NCI-H2227 (cell line): ENCODE results near the gene ATP13A4.
"Not testable (repeated sequence)": the region's sequence is repeated elsewhere in the genome, so short reads cannot be mapped to it uniquely, and the experiment has no call there.

Experiments used
- DNase-seq: peaks from one replicate; lab custom pipeline; 2025; ENCODE audit not compliant: unreplicated experiment; lab: John Stamatoyannopoulos, UW

The ATP13A4 gene

GRCh38 chr3:193559100-193559499 lies 4.4 kb upstream of the ATP13A4 start:
- DNase-seq = no peak

- no peak for DNase-seq
Observed at GRCh38 chr3:193556841-193557240, 2.1 kb upstream of the ATP13A4 start.

- DNase-seq = no peak
Observed at GRCh38 chr3:193553586-193553985, 1.1 kb downstream of the ATP13A4 start.

GRCh38 chr3:193552923-193553322 lies 1.8 kb downstream of the ATP13A4 start:
- DNase-seq = no peak

- DNase-seq = no peak
Observed at GRCh38 chr3:193548406-193548805, 6.3 kb downstream of the ATP13A4 start.

GRCh38 chr3:193546129-193546528 lies 8.6 kb downstream of the ATP13A4 start:
- DNase-seq = no peak

GRCh38 chr3:193545304-193545703 lies 9.4 kb downstream of the ATP13A4 start:
- no peak for DNase-seq

- DNase-seq = no peak
Observed at GRCh38 chr3:193544289-193544688, 10.4 kb downstream of the ATP13A4 start.

- no peak for DNase-seq
Observed at GRCh38 chr3:193530231-193531165, 24.2 kb downstream of the ATP13A4 start.

GRCh38 chr3:193526085-193526484 lies 28.6 kb downstream of the ATP13A4 start:
- DNase-seq = not testable (repeated sequence)

- no peak for DNase-seq
Observed at GRCh38 chr3:193522473-193522872, 32.2 kb downstream of the ATP13A4 start.

- DNase-seq = no peak
Observed at GRCh38 chr3:193520738-193521137, 34.0 kb downstream of the ATP13A4 start.

- no peak for DNase-seq
Observed at GRCh38 chr3:193515966-193516365, 38.7 kb downstream of the ATP13A4 start.

GRCh38 chr3:193510154-193510553 lies 44.5 kb downstream of the ATP13A4 start:
- no peak for DNase-seq

GRCh38 chr3:193509103-193509965 lies 45.4 kb downstream of the ATP13A4 start:
- DNase-seq = no peak

- DNase-seq = no peak
Observed at GRCh38 chr3:193508108-193508507, 46.6 kb downstream of the ATP13A4 start.

GRCh38 chr3:193507566-193507965 lies 47.1 kb downstream of the ATP13A4 start:
- DNase-seq = no peak

- DNase-seq = no peak
Observed at GRCh38 chr3:193506921-193507320, 47.8 kb downstream of the ATP13A4 start.

- DNase-seq = no peak
Observed at GRCh38 chr3:193502871-193503270, 51.8 kb downstream of the ATP13A4 start.

GRCh38 chr3:193499801-193500485 lies 54.8 kb downstream of the ATP13A4 start:
- DNase-seq = no peak

GRCh38 chr3:193499136-193499770 lies 55.4 kb downstream of the ATP13A4 start:
- no peak for DNase-seq
